NCI-H2081 (cell line): Measurements from ENCODE around the gene PAMR1.

ENCODE experiments used
- DNase-seq, 2 experiments: peaks; one replicate each; lab custom pipeline; 2025; lab: John Stamatoyannopoulos, UW

Gene PAMR1

DNA sequence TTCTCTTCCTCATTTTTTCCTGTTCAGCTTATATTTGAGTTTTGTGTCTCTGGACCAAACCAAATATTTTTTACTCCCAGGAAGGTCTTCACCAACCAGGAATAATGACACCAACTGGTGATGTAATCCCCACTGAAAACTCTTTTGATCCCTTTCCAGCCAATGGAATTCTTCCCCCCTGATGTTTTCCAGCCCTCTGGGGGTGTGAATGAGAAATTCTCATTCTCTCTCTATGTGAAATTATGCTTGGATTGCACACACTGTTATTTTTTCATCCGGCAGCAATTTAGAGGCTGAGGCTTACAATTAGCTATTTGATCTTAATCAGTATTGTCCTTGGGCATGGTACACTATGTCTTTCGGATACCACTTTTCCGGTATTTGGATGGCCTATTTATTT, 66.6 kb downstream of the PAMR1 start:
- no peak for DNase-seq

DNA sequence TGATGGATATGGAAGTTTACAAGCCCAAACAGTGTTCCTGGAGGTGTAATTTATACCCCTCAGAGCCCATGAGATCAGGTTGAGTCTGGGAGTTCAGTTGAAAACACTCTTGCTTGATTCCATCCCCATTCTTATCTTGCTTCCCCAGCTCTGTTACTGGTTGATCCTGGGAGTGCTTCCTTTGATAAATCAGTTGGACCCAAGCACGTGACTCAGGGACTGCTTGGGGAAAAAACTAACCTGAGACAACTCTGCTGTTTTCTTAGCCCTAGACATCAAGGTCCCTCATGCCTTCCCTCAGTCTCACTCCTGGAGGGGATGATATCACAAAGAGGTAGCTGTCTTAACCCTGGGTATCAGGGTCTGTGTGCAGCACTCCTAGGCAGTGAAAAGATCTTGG, 71.1 kb downstream of the PAMR1 start:
- no peak for DNase-seq

DNA sequence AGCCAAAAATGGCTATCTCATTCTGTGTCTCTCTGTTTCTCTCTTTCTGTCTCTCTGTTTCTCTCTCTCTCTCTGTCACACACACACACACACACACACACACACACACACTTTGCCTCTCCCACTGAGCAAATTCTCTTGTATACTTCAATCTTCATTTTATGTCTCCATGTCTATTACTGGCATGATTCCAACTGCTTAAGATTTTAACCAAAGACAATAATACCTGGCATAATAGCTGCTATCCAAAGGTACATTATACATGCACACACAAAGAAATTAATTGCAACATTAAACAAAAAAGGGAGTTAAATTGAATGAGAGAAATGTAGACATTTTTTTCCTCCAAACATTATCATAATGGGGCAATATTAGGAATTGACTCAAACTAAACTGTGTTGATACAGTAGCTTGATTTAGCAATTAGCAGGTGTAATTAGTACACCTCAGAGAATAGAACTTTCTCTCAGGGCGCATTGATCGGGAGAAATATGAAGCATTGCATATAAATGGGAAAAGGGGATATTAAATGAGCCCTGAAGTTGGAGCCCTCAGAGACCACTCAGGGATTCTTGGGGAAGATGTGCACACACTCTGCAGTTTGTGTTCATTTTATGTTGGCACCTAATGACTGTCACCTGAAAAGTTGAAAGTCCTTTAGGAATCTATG, 88.7 kb downstream of the PAMR1 start:
- no peak for DNase-seq

DNA sequence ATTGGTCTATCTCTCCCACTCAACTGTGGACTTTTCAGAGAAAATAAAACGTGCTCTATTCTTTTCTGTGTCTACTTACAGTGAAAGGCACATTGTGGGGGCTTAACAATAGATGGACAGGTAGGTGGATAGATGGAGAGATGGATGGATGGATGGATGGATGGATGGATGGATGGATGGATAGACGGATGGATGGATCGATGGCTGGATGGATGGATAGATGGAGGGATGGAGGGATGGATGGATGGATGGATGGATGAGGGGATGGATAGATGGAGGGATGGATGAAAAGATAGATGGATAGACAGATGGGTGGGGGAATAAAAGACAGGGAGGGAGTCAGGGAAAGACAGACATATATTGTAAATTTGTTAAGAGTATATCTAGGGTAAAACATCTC, 91.8 kb downstream of the PAMR1 start:
- DNase-seq = no peak

DNA sequence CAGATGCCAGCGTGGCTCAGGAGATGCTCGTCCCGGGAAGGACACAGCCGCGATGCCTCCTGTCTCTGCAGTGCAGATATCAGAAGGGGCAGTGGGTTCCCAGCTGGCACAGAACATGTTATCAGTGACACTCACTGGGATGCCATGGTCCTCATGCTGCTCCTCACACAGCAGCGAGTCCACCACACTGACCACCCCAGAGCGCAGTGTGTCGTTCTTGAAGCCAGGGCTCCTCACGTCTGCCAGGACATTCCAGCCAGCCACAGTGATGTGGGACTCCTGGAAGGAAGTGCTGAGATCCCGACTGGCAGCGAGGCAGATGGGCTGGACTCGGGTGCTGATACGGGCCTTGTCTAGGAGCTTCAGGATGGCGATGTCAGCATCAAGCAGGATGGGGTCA, 93.0 kb downstream of the PAMR1 start:
- DNase-seq = no peak

DNA sequence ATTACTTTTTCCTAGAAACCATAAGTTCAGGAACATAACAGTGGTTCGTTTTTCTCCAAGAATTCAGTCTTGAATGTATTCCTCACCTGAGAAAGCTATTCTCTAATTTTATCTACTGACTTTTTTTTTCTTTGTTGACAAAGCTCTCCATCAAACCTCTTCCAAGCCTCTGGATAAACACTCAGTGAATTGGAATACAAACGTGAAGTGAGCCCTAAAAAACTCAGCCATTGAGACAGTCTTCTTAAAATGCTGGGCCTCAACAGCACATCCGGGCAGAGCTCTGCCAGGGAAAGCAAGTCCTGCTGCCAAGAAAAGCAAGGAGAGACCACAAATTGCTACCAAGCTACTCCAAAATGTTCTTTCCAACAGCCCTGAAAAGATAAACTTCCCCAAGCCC, 98.3 kb downstream of the PAMR1 start:
- peak in 1 of 2 experiments; percentile 14 for DNase-seq

DNA sequence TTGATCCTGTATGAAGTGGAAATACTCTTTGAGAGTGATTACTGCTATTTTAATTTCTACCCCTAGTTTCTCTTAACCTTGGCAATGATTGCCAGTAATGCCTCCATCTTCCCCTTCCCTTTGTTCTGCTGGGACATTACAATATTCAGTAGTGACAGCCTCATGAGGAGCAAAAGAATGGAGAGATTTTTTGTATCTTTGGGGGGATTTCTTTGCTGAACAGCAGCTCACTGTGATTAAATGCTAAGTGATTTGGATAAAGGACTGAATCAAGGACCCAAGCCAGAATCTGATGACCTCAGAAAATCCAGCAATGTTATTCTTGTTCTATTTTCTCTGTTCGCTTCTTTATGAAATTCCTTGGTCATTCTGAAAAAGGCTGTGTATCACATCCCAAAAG, 99.1 kb downstream of the PAMR1 start:
- no peak for DNase-seq

DNA sequence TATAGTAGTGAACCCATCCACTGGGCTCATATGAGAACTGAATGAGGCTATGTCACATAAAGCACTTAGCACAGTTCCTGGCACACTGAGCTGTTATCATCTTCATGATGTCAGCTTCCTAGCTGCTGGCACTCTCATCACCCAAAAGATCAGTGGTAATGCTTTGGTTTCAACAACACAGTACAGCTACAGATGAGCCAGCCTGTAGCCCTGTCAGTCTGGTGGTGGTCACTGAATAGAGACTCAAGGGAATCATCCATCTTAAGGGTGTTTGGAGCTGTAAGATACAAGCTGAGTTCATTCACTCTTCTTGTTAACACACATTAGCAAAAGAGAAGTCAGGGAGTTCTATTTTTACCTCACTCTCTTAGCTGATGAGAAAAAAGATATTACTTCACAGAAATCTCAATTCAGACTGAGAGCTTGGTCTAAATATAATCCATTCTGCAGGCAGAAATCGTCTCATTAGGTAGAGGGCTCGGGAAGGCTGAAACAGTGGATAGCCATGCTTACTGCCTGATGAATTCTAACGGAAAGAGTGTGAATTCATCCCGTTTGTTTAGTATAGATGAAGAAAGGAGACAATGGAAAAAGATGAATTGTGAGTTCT, 99.7 kb downstream of the PAMR1 start:
- DNase-seq = no peak

DNA sequence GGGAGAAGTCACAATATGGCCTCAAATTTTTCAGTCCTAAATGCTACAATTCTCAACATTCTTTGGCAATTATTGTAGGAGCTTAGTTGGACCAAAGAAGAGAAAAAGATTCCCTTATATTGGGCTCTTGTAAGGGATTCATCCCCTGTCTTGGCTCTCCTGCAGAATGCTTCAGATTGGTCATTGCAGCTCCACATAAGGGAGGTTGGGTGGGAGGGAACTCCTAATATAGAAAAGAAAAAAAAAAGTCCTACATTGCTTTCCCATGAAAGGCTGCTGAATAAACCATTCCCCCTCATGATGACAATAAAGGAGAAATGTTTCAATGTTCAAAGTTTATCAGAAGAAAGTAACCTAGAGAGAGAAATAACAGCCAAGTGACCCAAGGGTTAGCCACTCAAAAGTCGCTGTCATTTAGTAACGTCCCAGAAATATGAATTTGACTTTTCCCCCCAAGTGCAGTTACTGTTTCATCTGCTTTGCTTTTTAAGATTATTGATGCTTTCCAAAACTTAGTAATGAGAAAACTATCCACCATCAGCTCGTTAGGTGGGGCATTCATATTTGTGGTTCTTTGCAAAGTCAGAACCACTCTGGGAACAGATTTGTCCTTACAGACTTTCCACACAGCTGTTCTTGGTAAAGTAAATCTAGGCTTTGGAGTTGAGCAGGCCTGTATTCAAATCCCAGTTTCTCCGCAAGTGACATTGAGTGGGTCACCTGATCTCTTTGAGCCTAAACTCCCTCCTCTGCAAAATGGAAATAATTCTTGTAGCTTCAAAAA, 101.1 kb downstream of the PAMR1 start:
- DNase-seq = no peak

DNA sequence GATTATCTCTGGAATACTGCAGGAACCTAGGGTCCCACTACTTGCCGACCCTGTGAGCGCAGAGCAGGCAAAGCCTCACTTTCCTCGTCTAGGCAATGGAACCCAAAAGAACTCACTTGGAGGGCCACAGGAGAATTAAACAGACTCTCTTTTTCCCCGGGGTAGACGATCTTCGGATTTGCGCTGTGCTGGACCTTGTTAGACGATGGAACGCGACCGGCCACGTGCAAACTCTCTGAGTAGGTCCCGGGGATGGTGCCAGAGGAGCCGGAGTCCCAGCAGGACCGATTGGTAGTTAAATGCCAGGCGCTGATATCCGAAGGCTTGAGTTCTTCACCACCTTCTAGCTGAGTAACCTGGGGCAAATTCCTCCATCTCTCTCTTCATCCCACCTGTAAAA, 105.0 kb downstream of the PAMR1 start:
- DNase-seq = no peak

DNA sequence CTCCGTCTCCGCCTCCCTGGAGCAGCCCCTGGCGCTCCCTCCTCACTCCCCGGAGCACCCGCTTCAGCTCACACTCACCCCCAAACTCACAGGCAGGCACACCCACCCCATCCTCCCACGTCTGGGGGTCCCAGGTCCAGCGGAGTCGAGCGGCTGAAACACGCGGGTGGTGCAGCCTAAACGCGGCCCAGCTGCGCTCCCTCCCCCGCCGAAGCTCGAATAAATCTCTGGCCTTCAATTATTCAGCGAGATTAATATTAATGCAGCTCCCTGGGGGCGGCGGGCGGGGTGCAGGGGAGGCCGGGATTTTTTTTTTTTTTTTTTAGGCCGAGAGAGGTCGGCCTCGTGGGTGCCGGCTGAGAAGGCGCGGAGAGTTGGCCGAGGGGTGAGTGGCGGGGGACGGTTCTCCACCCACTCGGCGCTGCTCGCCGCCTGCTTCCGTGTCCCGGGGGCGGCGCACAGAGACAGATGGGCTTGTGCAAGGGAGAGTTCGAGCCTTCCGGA, 105.5 kb downstream of the PAMR1 start:
- DNase-seq = peak in 1 of 2 experiments; percentile 27

DNA sequence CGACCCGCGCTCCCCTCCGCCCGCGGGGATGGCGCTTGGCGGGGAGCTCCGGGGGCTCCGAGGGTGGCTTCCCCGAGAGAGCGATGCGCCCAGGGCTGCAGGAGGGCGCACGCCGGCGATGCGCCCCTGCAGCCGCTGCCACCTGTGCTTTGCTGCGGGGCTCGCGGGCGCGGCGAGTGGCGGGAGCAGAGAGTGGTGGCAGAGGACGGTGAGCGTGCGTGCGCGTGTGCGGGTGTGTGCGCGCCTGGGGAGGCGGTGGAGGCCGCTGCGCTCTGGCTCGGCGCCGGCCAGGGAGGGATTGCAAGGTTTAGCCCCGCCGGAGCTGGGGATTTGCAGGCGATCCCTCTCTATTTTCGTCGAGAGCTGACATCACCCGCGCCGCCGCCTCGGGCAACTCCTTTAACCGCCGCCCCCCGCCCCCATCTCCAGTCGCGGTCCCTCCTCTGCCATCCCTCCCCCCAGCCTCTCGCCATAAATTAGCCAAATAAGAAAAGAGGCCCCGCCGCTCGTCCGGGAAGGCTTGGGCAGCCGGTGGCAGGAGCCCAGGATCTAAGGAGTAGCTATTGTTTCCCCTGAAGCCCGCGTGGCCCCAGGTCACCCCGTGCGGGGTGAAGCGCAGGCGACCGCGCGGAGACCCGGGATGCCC, 106.1 kb downstream of the PAMR1 start, which contains the start of gene SLC1A2:
TSS of gene SLC1A2 (minus strand) at position 375 of the 646 bp plus-strand sequence. CDS start 592 bp downstream, outside the sequence.
- peak; percentile 48 to 55 for DNase-seq

DNA sequence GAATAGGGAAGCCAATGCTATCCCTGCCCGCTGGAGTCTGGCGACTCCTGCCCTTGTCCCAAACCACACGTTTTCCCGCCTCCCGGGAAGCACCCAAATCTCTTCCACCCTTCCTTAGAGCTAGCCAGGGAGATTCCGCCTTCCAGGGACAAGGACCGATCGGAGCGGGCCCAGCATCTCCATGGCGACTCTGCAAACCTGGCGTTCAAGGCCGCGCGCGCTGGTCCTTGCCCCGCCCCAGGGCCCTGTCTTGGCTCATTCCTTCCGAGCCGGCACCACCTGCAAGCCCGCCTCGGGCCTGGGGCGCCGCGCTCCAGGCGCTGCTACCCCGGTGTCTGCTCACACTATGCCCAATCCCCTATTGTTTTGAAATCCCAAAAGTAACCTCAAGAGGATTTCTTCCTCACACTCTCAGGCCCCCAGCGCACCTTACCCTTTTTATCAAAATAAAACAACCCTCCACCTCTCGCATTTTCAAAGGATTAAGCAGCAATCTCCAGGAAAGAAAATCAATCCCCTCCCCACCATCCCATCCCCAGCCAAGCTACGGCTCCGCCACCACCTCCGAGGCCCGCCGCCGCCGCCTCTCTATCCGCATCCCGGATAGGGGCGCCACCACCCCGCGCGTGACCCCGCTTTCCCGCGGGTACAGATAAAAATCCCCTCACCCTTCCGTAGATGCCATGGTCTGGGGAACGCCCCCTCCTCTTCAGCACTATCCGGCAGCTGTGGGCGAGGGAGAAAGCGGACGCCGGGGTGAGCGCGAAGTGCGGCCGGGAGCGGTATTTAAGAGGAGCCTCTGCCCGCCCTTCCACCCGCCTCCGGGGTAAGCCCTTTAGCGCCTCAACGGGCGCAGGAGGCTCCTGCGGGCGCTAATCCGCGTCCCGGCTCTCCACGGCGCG, 106.9 kb downstream of the PAMR1 start:
- peak; percentile 48 for DNase-seq

DNA sequence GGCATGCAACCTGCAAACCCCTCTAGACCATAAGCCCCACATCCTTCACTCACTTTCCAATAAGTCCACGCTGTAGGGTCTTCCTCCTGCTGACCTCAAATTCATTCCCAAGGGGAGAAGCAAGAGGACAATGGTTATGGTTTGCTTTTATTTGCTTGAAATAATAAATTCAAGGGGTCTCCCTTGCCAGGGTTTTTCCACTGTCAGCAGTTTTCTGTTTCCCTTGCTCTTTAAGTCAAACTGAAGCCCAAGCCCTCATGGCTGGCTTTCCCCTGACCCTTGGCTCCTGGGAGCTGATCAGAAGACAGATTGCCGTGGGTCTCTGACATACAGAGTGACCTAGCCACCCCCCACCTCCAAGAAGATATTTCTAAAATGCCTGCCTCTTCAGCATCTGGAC, 109.9 kb downstream of the PAMR1 start:
- DNase-seq = no peak

DNA sequence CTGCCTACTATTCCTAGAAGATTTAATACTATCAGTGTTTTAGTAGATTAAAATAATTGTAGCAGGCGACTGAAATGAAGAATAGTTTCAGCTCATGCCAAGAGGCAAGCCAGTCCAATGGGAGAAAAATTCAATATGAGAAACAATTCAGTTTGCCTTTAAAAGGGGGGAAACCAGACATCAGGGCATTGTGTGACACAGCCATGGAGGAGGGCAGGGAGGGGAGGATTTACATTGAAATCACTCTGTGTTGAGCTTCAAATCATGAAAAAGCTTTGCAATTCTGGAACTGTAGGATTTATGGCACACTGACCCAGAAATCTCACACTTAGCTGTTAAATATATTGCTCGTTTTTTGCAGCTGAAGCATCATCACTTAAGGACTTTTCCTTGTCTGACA, 110.6 kb downstream of the PAMR1 start:
- DNase-seq = no peak

DNA sequence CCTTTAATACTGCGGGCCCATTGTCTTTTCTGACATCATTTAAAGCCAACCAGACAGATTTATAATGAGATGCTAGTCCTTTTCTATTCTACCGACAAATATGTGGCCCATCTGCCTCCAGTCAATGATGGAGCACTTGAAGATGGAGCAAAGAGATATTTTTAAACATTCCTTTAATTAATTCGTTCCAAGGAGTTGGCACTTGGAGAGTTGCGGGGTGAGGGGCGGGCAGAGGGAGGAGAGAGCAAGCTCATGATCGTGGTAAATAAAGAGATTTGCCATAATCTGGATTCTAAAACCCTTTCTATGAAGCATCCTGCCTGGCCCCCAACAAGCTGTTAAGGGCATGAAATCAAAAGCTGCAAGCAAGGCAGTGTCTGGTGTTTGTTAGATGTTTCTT, 111.1 kb downstream of the PAMR1 start:
- no peak for DNase-seq

DNA sequence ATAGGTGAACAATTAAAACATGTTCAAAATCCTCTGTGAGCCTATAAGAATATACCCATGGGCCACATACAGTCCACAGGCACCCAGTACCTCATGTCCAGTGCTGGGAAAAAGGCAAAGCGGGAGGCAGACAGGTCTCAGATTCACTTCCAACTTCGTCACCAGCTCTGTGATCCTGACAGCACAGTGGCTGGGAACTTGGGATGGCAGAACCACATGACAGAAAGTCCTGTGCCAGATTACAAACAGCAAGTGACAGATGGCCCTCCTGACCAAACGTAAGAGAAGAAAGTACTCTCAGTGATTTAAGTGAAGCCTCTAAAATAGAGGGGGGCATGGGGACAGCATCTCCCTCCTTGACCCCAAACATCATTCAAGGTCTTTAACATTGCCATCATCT, 111.8 kb downstream of the PAMR1 start:
- no peak for DNase-seq

DNA sequence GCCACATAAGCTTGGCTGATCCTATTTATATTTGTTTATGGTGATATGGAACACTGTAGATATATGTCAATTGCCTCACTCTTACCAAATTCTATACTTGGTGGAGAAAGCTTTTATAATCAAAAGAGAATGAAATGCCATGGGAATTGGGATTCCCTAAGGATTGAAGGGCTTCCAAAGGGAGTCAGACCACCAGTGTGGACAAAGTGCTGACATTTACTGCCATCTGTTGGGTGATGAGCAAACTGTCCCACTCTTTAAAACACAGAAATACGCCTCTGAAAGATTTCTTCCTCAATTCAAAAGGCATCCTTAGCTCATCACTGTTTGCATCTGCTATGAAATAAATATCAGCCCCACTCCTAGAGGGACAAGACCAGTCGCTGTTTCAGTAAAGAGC, 113.1 kb downstream of the PAMR1 start:
- DNase-seq = peak in 1 of 2 experiments; percentile 4

DNA sequence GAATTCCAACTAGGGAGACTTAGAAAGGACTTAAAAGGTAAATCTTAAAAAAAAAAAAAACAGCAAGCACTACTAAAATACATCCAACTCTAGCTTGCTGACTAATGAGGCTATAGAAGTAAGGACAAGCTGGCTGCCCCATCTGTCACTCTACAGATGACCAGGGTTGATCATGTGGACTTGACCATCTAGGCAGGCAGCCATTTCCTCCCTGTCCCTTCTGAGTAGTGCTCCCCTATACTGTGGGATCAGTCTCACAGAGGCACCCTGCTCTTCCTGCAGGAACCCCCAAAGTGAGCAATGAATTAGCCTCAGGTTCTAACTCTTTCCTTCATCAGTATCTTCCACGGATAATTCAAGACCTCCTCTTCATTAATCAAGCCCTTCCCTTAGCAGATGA, 118.4 kb downstream of the PAMR1 start:
- DNase-seq = no peak

DNA sequence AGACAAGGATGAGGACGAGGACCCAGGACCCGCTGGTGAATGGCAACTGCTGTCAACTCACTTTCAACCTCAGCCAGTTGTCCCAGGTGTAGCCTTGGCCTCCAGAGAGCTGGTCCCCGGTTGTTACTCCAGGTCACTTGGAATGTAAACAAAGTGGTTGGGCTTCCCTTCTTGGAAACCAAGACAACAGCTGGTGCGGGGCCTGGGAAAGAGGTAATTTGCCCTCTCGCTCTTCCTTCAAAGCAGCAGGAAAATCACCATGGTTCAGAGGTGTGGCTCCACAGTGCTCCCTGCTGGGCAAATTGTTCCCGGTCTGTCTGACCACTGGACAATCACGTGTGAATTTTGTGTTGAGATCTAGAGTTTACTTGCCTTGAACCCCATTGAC, 121.0 kb downstream of the PAMR1 start:
- DNase-seq = no peak

DNA sequence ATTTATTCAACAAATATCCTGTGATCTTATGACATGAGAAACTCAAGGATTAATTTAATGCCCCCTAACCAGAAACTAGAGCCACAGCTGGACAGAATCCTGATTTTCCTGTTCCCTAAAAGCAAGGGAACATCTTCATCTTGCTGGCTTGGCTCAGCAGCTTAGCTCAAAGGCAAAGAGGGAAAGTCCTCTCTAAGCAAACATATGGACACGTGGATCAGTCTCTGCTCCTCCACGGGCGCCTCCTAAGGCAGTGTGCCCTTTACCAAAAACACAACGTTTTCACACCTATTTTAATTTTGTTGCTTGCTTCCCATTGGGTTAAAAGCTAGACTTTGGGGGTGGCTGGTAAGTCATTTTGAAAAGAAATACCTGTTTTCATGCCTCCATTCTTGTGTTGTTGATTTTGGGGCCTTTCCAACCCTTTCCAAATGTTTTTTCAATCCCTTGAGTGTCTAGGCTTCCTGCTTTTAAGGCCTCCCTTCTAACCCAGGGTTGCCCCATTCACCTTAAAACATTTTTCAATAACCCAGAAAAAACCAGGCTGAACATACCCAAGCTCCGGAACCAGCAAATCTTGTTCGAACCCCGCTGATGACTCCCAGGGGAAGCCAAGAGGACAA, 121.5 kb downstream of the PAMR1 start:
- peak in 1 of 2 experiments; percentile 26 for DNase-seq
